Esophagus squamous epithelium (tissue), 4 donors: Measurements from ENCODE around the gene ITGA7.

ENCODE experiments used
- CTCF ChIP-seq, 6 experiments: fragments of 450-650 bp in 4 of 6; fragments of 200-600 bp in 2 of 6; sonication (generic) in 2 of 6; IDR thresholded peaks; one replicate each; pipeline ENCODE4 v1.5.1; 2016 to 2019; ENCODE audit warnings: antibody characterized with exemption in 6 of 6, mild to moderate bottlenecking in 4 of 6, moderate library complexity in 4 of 6
- POLR2A ChIP-seq, 4 donors: fragments of 450-650 bp; IDR thresholded peaks; one replicate each; pipeline ENCODE4 v1.6.1; 2017; ENCODE audit warnings: antibody characterized with exemption in 4 of 4, mild to moderate bottlenecking in 4 of 4, moderate library complexity in 3 of 4

- TF ChIP-seq POLR2A (IDR thresholded peaks at IDR 0.05): no peak
- TF ChIP-seq CTCF (IDR thresholded peaks at IDR 0.05): no peak
Observed at GRCh38 chr12:55666508-55666907, 41.2 kb downstream of the ITGA7 start.
